ENCODE results near the gene DUSP22.

- no peak for TF ChIP-seq POLR2A (IDR thresholded peaks at IDR 0.05; ENCODE audit: low read length)
- TF ChIP-seq GATA1 (IDR thresholded peaks at IDR 0.05; ENCODE audit: low read depth, low read length): no peak
Observed at GRCh38 chr6:340991-341827, 48.9 kb downstream of the DUSP22 start.
